ENCODE results near the gene GRID1. TPM values are rescaled to one million over a fixed set of nuclear protein-coding genes. Genes with fewer than 3 reads are reported as not detected.
"Not testable (repeated sequence)": the region's sequence is repeated elsewhere in the genome, so short reads cannot be mapped to it uniquely, and the experiment has no call there.

Gene GRID1
- total RNA-seq, 1 donor from 2014 or later, result under 0.01 TPM

GRCh38 chr10:86254081-86254480 is 112.5 kb downstream of the GRID1 start:
- no peak for DNase-seq (ENCODE audit: low read depth in 2 of 2)

- DNase-seq (ENCODE audit: low read depth in 2 of 2), result no peak
These were observed 113.2 kb downstream of the GRID1 start for GRCh38 chr10:86253091-86254072.

GRCh38 chr10:86252556-86252955 is 114.0 kb downstream of the GRID1 start:
- DNase-seq (ENCODE audit: low read depth in 2 of 2), result no peak

GRCh38 chr10:86252079-86252478 is 114.5 kb downstream of the GRID1 start:
- DNase-seq (ENCODE audit: low read depth in 2 of 2), result no peak

GRCh38 chr10:86251426-86251825 is 115.2 kb downstream of the GRID1 start:
- no peak for DNase-seq (ENCODE audit: low read depth in 2 of 2)

- no peak for DNase-seq (ENCODE audit: low read depth in 2 of 2)
These were observed 116.2 kb downstream of the GRID1 start for GRCh38 chr10:86250399-86250798.

- DNase-seq (ENCODE audit: low read depth in 2 of 2), result no peak
These were observed 116.8 kb downstream of the GRID1 start for GRCh38 chr10:86249794-86250193.

GRCh38 chr10:86248062-86248461 is 118.5 kb downstream of the GRID1 start:
- no peak for DNase-seq (ENCODE audit: low read depth in 2 of 2)

- DNase-seq (ENCODE audit: low read depth in 2 of 2), result no peak
These were observed 119.0 kb downstream of the GRID1 start for GRCh38 chr10:86247588-86247987.

- DNase-seq (ENCODE audit: low read depth in 2 of 2), result no peak
These were observed 119.5 kb downstream of the GRID1 start for GRCh38 chr10:86247073-86247472.

- DNase-seq (ENCODE audit: low read depth in 2 of 2), result no peak
These were observed 120.2 kb downstream of the GRID1 start for GRCh38 chr10:86246279-86246940.

- no peak for DNase-seq (ENCODE audit: low read depth in 2 of 2)
These were observed 121.6 kb downstream of the GRID1 start for GRCh38 chr10:86245015-86245394.

- DNase-seq (ENCODE audit: low read depth in 2 of 2), result no peak
These were observed 122.1 kb downstream of the GRID1 start for GRCh38 chr10:86244297-86245014.

- DNase-seq (ENCODE audit: low read depth in 2 of 2), result no peak
These were observed 122.9 kb downstream of the GRID1 start for GRCh38 chr10:86243651-86244155.

- no peak for DNase-seq (ENCODE audit: low read depth in 2 of 2)
These were observed 123.8 kb downstream of the GRID1 start for GRCh38 chr10:86242761-86243160.

- DNase-seq (ENCODE audit: low read depth in 2 of 2), result not testable (repeated sequence)
These were observed 128.5 kb downstream of the GRID1 start for GRCh38 chr10:86238089-86238488.

- DNase-seq (ENCODE audit: low read depth in 2 of 2), result no peak
These were observed 131.9 kb downstream of the GRID1 start for GRCh38 chr10:86234541-86235270.

GRCh38 chr10:86234107-86234506 is 132.5 kb downstream of the GRID1 start:
- no peak for DNase-seq (ENCODE audit: low read depth in 2 of 2)

GRCh38 chr10:86233131-86233530 is 133.5 kb downstream of the GRID1 start:
- DNase-seq (ENCODE audit: low read depth in 2 of 2), result no peak

- DNase-seq (ENCODE audit: low read depth in 2 of 2), result no peak
These were observed 134.0 kb downstream of the GRID1 start for GRCh38 chr10:86232644-86233043.

Measured in dermis microvascular lymphatic vessel endothelial cell (primary cell).